ENCODE measurements around the gene RAB26.
"Not testable (repeated sequence)": the region's sequence is repeated elsewhere in the genome, so short reads cannot be mapped to it uniquely, and the experiment has no call there.

The RAB26 gene

GRCh38 chr16:2147981-2148671 lies at the start of gene RAB26:
TSS of gene RAB26 (plus strand) at chr16:2148625. CDS start at chr16:2148784, 159 bp downstream.
- peak; percentile 36 for DNase-seq

- DNase-seq: not testable (repeated sequence)
Measured at GRCh38 chr16:2101581-2101980, 46.8 kb upstream of the RAB26 start.

GRCh38 chr16:2102471-2102870 lies 46.0 kb upstream of the RAB26 start:
- DNase-seq: no peak

- not testable (repeated sequence) for DNase-seq
Measured at GRCh38 chr16:2104464-2104863, 44.0 kb upstream of the RAB26 start.

- DNase-seq: not testable (repeated sequence)
Measured at GRCh38 chr16:2105291-2105690, 43.1 kb upstream of the RAB26 start.

GRCh38 chr16:2105769-2106168 lies 42.7 kb upstream of the RAB26 start:
- not testable (repeated sequence) for DNase-seq

GRCh38 chr16:2106211-2106610 lies 42.2 kb upstream of the RAB26 start:
- DNase-seq: not testable (repeated sequence)

GRCh38 chr16:2107121-2107790 lies 41.2 kb upstream of the RAB26 start:
- not testable (repeated sequence) for DNase-seq

- DNase-seq: not testable (repeated sequence)
Measured at GRCh38 chr16:2107791-2108125, 40.7 kb upstream of the RAB26 start.

GRCh38 chr16:2108446-2109270 lies 39.8 kb upstream of the RAB26 start:
- DNase-seq: not testable (repeated sequence)

GRCh38 chr16:2109271-2109580 lies 39.2 kb upstream of the RAB26 start:
- DNase-seq: not testable (repeated sequence)

- DNase-seq: not testable (repeated sequence)
Measured at GRCh38 chr16:2109872-2110271, 38.6 kb upstream of the RAB26 start.

- DNase-seq: not testable (repeated sequence)
Measured at GRCh38 chr16:2110332-2111008, 38.0 kb upstream of the RAB26 start.

- not testable (repeated sequence) for DNase-seq
Measured at GRCh38 chr16:2111009-2111353, 37.4 kb upstream of the RAB26 start.

- not testable (repeated sequence) for DNase-seq
Measured at GRCh38 chr16:2111412-2112335, 36.8 kb upstream of the RAB26 start.

GRCh38 chr16:2112539-2113106 lies 35.8 kb upstream of the RAB26 start:
- DNase-seq: not testable (repeated sequence)

- DNase-seq: not testable (repeated sequence)
Measured at GRCh38 chr16:2114225-2114624, 34.2 kb upstream of the RAB26 start.

- DNase-seq: not testable (repeated sequence)
Measured at GRCh38 chr16:2114885-2115590, 33.4 kb upstream of the RAB26 start.

- DNase-seq: no peak
Measured at GRCh38 chr16:2115591-2115973, 32.8 kb upstream of the RAB26 start.

- DNase-seq: not testable (repeated sequence)
Measured at GRCh38 chr16:2116428-2116827, 32.0 kb upstream of the RAB26 start.

GRCh38 chr16:2117341-2117740 lies 31.1 kb upstream of the RAB26 start:
- DNase-seq: not testable (repeated sequence)
